ENCODE data around the gene AXIN1.
A peak's percentile ranks its signal among the peaks of the same experiment; 100 is the strongest.
"Not testable (repeated sequence)": the region's sequence is repeated elsewhere in the genome, so short reads cannot be mapped to it uniquely, and the experiment has no call there.

The AXIN1 gene

GRCh38 chr16:259226-259625 is 93.3 kb downstream of the AXIN1 start:
- Histone ChIP-seq H3K36me3 (ENCODE audit: insufficient read depth, low read length) (no peaks in the 10 kb centered on the region), H3F3A (ENCODE audit: low read depth) (no peaks in the 10 kb centered on the region), H3K4me3 (ENCODE audit: low read length, poor library complexity, severe bottlenecking) (no peak overlapping the region), H4K20me1 (ENCODE audit: insufficient read depth, low read length, poor library complexity, severe bottlenecking) (no peaks in the 10 kb centered on the region), H2AFZ (ENCODE audit: low read length) (no peak overlapping the region), H3K79me2 (ENCODE audit: insufficient read depth, low read length) (peaks cover 3% of the 10 kb centered on the region; the same call in 1 of the 2 replicates), H3K27me3 (ENCODE audit: insufficient read depth, low read length, poor library complexity, severe bottlenecking) (no peaks in the 10 kb centered on the region), H3K4me2 (ENCODE audit: low read depth, low read length, poor library complexity, severe bottlenecking) (peak overlapping the region; percentile 31), H3K9me3 (ENCODE audit: insufficient read depth, low read depth, low read length) (no peaks in the 10 kb centered on the region), H3K9me2 (replicated peaks; ENCODE audit: low read depth, low read length) (no peaks in the 10 kb centered on the region), H3K4me1 (ENCODE audit: insufficient read depth, low read length, poor library complexity, severe bottlenecking) (peaks cover 10% of the 10 kb centered on the region), H3K9ac (ENCODE audit: low read depth, low read length, poor library complexity, severe bottlenecking) (no peak overlapping the region)
- TF ChIP-seq EZH2phosphoT487 (IDR thresholded peaks at IDR 0.05; ENCODE audit: borderline replicate concordance) (no peak), CTCF (conservative IDR thresholded peaks at IDR 0.05; ENCODE audit: low read length) (no peak)

- peaks cover 21% of the 10 kb centered on the region for H3K4me1 ChIP-seq (ENCODE audit: insufficient read depth, low read length, poor library complexity, severe bottlenecking)
- H4K20me1 ChIP-seq (ENCODE audit: insufficient read depth, low read length, poor library complexity, severe bottlenecking); H3K36me3 ChIP-seq (ENCODE audit: insufficient read depth, low read length); H3K4me2 ChIP-seq (ENCODE audit: low read depth, low read length, poor library complexity, severe bottlenecking); H3K9ac ChIP-seq (ENCODE audit: low read depth, low read length, poor library complexity, severe bottlenecking); H2AFZ ChIP-seq (ENCODE audit: low read length); H3K4me3 ChIP-seq (ENCODE audit: low read length, poor library complexity, severe bottlenecking); H3K79me2 ChIP-seq (ENCODE audit: insufficient read depth, low read length); H3K9me3 ChIP-seq (ENCODE audit: insufficient read depth, low read depth, low read length); H3F3A ChIP-seq (ENCODE audit: low read depth); H3K27me3 ChIP-seq (ENCODE audit: insufficient read depth, low read length, poor library complexity, severe bottlenecking); H3K9me2 ChIP-seq (replicated peaks; ENCODE audit: low read depth, low read length): not testable (repeated sequence)
Observed at GRCh38 chr16:258091-258490, 94.4 kb downstream of the AXIN1 start.

GRCh38 chr16:255183-255582 is 97.3 kb downstream of the AXIN1 start:
- Histone ChIP-seq H3K27me3 (ENCODE audit: insufficient read depth, low read length, poor library complexity, severe bottlenecking) (no peaks in the 10 kb centered on the region), H3K79me2 (ENCODE audit: insufficient read depth, low read length) (peaks cover 5% of the 10 kb centered on the region; the same call in 1 of the 2 replicates), H3K9me3 (ENCODE audit: insufficient read depth, low read depth, low read length) (no peaks in the 10 kb centered on the region), H3K4me2 (ENCODE audit: low read depth, low read length, poor library complexity, severe bottlenecking) (peak overlapping the region; percentile 21), H4K20me1 (ENCODE audit: insufficient read depth, low read length, poor library complexity, severe bottlenecking) (no peaks in the 10 kb centered on the region), H3F3A (ENCODE audit: low read depth) (peaks cover 3% of the 10 kb centered on the region; the same call in 1 of the 2 replicates), H3K36me3 (ENCODE audit: insufficient read depth, low read length) (no peaks in the 10 kb centered on the region), H3K4me3 (ENCODE audit: low read length, poor library complexity, severe bottlenecking) (no peak overlapping the region), H3K9me2 (replicated peaks; ENCODE audit: low read depth, low read length) (no peaks in the 10 kb centered on the region), H3K9ac (ENCODE audit: low read depth, low read length, poor library complexity, severe bottlenecking) (no peak overlapping the region), H2AFZ (ENCODE audit: low read length) (no peak overlapping the region), H3K4me1 (ENCODE audit: insufficient read depth, low read length, poor library complexity, severe bottlenecking) (peaks cover 34% of the 10 kb centered on the region)
- TF ChIP-seq CTCF (conservative IDR thresholded peaks at IDR 0.05; ENCODE audit: low read length), result no peak
- no peak for TF ChIP-seq EZH2phosphoT487 (IDR thresholded peaks at IDR 0.05; ENCODE audit: borderline replicate concordance)

- H3K79me2 ChIP-seq (ENCODE audit: insufficient read depth, low read length), result peaks cover 5% of the 10 kb centered on the region; the same call in 1 of the 2 replicates
- H3K4me2 ChIP-seq (ENCODE audit: low read depth, low read length, poor library complexity, severe bottlenecking), result peak overlapping the region; percentile 91
- H3K4me1 ChIP-seq (ENCODE audit: insufficient read depth, low read length, poor library complexity, severe bottlenecking), result peaks cover 34% of the 10 kb centered on the region
- peak overlapping the region; percentile 67 for H3K4me3 ChIP-seq (ENCODE audit: low read length, poor library complexity, severe bottlenecking)
- TF ChIP-seq CTCF (conservative IDR thresholded peaks at IDR 0.05; ENCODE audit: low read length) (no peak), EZH2phosphoT487 (IDR thresholded peaks at IDR 0.05; ENCODE audit: borderline replicate concordance) (no peak)
- no peaks in the 10 kb centered on the region for H3K27me3 ChIP-seq (ENCODE audit: insufficient read depth, low read length, poor library complexity, severe bottlenecking)
- no peaks in the 10 kb centered on the region for H3K9me3 ChIP-seq (ENCODE audit: insufficient read depth, low read depth, low read length)
- no peaks in the 10 kb centered on the region for H4K20me1 ChIP-seq (ENCODE audit: insufficient read depth, low read length, poor library complexity, severe bottlenecking)
- no peaks in the 10 kb centered on the region for H3K9me2 ChIP-seq (replicated peaks; ENCODE audit: low read depth, low read length)
- H3K36me3 ChIP-seq (ENCODE audit: insufficient read depth, low read length), result no peaks in the 10 kb centered on the region
- peak overlapping the region; percentile 63 for H3K9ac ChIP-seq (ENCODE audit: low read depth, low read length, poor library complexity, severe bottlenecking)
- no peak overlapping the region for H2AFZ ChIP-seq (ENCODE audit: low read length)
- peaks cover 3% of the 10 kb centered on the region; the same call in 1 of the 2 replicates for H3F3A ChIP-seq (ENCODE audit: low read depth)
Observed at GRCh38 chr16:254461-254860, 98.1 kb downstream of the AXIN1 start.

All from Loucy (cell line).